ENCODE measurements around the gene PPIB. TPM values are rescaled to one million over a fixed set of nuclear protein-coding genes. Genes with fewer than 3 reads are reported as not detected.

The PPIB gene
- total RNA-seq, 4 donors from 2014 or later: 309 to 914 (median 465) TPM

GRCh38 chr15:64107337-64107736 lies 55.5 kb downstream of the PPIB start:
- H3K36me3 ChIP-seq: no peaks in the 10 kb centered on the region
- no peak overlapping the region for H3K27ac ChIP-seq
- H3K4me3 ChIP-seq: no peak overlapping the region
- no peak for TF ChIP-seq CTCF (IDR thresholded peaks at IDR 0.05)
- no peak for TF ChIP-seq POLR2A (IDR thresholded peaks at IDR 0.05)
- intact Hi-C loops (cut with DNase I; ENCODE audit: low total_unique reads): no loop called here
- H3K9me3 ChIP-seq: no peaks in the 10 kb centered on the region
- H3K27me3 ChIP-seq: no peaks in the 10 kb centered on the region
- H3K4me1 ChIP-seq: no peaks in the 10 kb centered on the region
- DNase-seq: no peak

Small RNA genes within 50 kb of the gene (small RNA-seq; reads per million reads assigned to genes)
- not detected for gene RF00019

Other genes with a start within 250 kb of the PPIB start
- gene DAPK2, start 116.5 kb downstream of the PPIB start, total RNA-seq: 1 to 10 TPM in 3 of 4 donors, under 1 TPM in 1; 0.88 to 5.3 (median 1.4) TPM
- 10 to 100 TPM; 21.4 to 53.8 (median 34.3) TPM for gene CIAO2A, start 69.2 kb downstream of the PPIB start, total RNA-seq
- 100 to 1,000 TPM in 2 of 4 donors, 10 to 100 TPM in 2; 74.5 to 178 (median 95.5) TPM for gene SNX1, start 67.0 kb downstream of the PPIB start, total RNA-seq
- 1 to 10 TPM in 1 of 4 donors, under 1 TPM in 1, not detected in 2; 0.55 to 1.7 TPM for gene SNX22, start 11.3 kb downstream of the PPIB start, total RNA-seq
- gene CSNK1G1, start 193.2 kb upstream of the PPIB start, total RNA-seq: 10 to 100 TPM; 16.5 to 41.8 (median 33.3) TPM
- 10 to 100 TPM in 1 of 4 donors, not detected in 3; 22.7 TPM for gene PCLAF, start 218.4 kb upstream of the PPIB start, total RNA-seq
- gene TRIP4, start 224.8 kb upstream of the PPIB start, total RNA-seq: 10 to 100 TPM in 3 of 4 donors, 1 to 10 TPM in 1; 1.2 to 24.1 (median 20.3) TPM

Data from uterus (tissue), 4 donors.